Measurements from ENCODE around the gene ZNF460. TPM values are rescaled to one million over a fixed set of nuclear protein-coding genes. Genes with fewer than 3 reads are reported as not detected.

Gene ZNF460
- total and polyA plus RNA-seq, 2 experiments from 2014 or later: 5.9 to 77.4 TPM

DNA sequence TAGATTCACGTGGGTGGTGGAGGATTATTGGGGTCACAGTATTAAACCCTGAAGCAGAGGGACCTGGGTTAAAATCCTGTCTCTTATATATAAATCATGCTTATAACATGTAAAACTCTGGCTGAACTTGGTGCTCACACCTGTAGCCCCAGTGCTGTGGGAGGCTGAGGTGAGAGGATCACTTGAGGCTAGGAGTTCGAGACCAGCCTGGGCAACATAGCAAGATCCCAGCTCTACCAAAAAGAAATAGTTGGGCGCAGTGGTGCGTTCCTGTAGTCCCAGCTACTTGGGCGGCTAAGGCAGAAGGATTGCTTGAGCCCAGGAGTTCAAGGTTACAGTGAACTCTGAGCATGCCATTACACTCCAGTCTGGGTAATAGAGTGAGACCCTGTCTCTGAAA is 37.5 kb upstream of the ZNF460 start:
- H3K9me2 ChIP-seq (replicated peaks; ENCODE audit: insufficient read depth): no peaks in the 10 kb centered on the region
- H3K36me3 ChIP-seq (replicated peaks; ENCODE audit: insufficient read depth, low read depth): no peaks in the 10 kb centered on the region
- whole genome bisulfite sequencing (ENCODE audit: low lambda C conversion rate, missing lambda C conversion rate): 99% methylated on average over 5 of the region's 5 CpGs
- H3K4me3 ChIP-seq: no peak overlapping the region
- H3K9me3 ChIP-seq (ENCODE audit: low read depth): no peaks in the 10 kb centered on the region
- no peak for TF ChIP-seq EZH2phosphoT487 (IDR thresholded peaks at IDR 0.05; ENCODE audit: low read depth, severe bottlenecking, unreplicated experiment)
- TF ChIP-seq CTCF (IDR thresholded peaks at IDR 0.05; ENCODE audit: poor library complexity): no peak
- TF ChIP-seq EZH2 (IDR thresholded peaks at IDR 0.05; ENCODE audit: borderline replicate concordance): no peak
- peaks cover 47% of the 10 kb centered on the region for H3K79me2 ChIP-seq
- H3K27me3 ChIP-seq: no peaks in the 10 kb centered on the region
- peak overlapping the region; percentile 89 for H3K4me2 ChIP-seq
- H4K20me1 ChIP-seq (ENCODE audit: insufficient read depth, poor library complexity, severe bottlenecking): no peaks in the 10 kb centered on the region
- no peak for DNase-seq (ENCODE audit: low spot score)
- H3K27ac ChIP-seq: no peak overlapping the region
- H3K4me1 ChIP-seq (ENCODE audit: insufficient read depth): peaks cover 13% of the 10 kb centered on the region
- H2AFZ ChIP-seq: no peak overlapping the region

- no peaks in the 10 kb centered on the region for H3K27me3 ChIP-seq
- DNase-seq (ENCODE audit: low spot score): no peak
- no peak overlapping the region for H3K4me2 ChIP-seq
- H3K4me1 ChIP-seq (ENCODE audit: insufficient read depth): peaks cover 13% of the 10 kb centered on the region
- no peak overlapping the region for H2AFZ ChIP-seq
- H3K9me2 ChIP-seq (replicated peaks; ENCODE audit: insufficient read depth): no peaks in the 10 kb centered on the region
- H3K79me2 ChIP-seq: peaks cover 52% of the 10 kb centered on the region
- no peaks in the 10 kb centered on the region for H3K9me3 ChIP-seq (ENCODE audit: low read depth)
- no peaks in the 10 kb centered on the region for H4K20me1 ChIP-seq (ENCODE audit: insufficient read depth, poor library complexity, severe bottlenecking)
- H3K4me3 ChIP-seq: no peak overlapping the region
- H3K27ac ChIP-seq: no peak overlapping the region
- TF ChIP-seq EZH2phosphoT487 (IDR thresholded peaks at IDR 0.05; ENCODE audit: low read depth, severe bottlenecking, unreplicated experiment) (no peak), CTCF (IDR thresholded peaks at IDR 0.05; ENCODE audit: poor library complexity) (no peak), EZH2 (IDR thresholded peaks at IDR 0.05; ENCODE audit: borderline replicate concordance) (no peak)
- H3K36me3 ChIP-seq (replicated peaks; ENCODE audit: insufficient read depth, low read depth): no peaks in the 10 kb centered on the region
- 80% methylated on average over 5 of the region's 5 CpGs for WGBS (ENCODE audit: low lambda C conversion rate, missing lambda C conversion rate)
Measured at GRCh38 chr19:57244513-57244912, 35.8 kb upstream of the ZNF460 start.

- no peak overlapping the region for H3K4me2 ChIP-seq
- 97% methylated on average over 5 of the region's 5 CpGs for WGBS (ENCODE audit: low lambda C conversion rate, missing lambda C conversion rate)
- no peaks in the 10 kb centered on the region for H3K9me2 ChIP-seq (replicated peaks; ENCODE audit: insufficient read depth)
- H3K36me3 ChIP-seq (replicated peaks; ENCODE audit: insufficient read depth, low read depth): no peaks in the 10 kb centered on the region
- TF ChIP-seq CTCF (IDR thresholded peaks at IDR 0.05; ENCODE audit: poor library complexity) (no peak), EZH2phosphoT487 (IDR thresholded peaks at IDR 0.05; ENCODE audit: low read depth, severe bottlenecking, unreplicated experiment) (no peak), EZH2 (IDR thresholded peaks at IDR 0.05; ENCODE audit: borderline replicate concordance) (no peak)
- peaks cover 13% of the 10 kb centered on the region for H3K4me1 ChIP-seq (ENCODE audit: insufficient read depth)
- peaks cover 52% of the 10 kb centered on the region for H3K79me2 ChIP-seq
- no peak overlapping the region for H3K4me3 ChIP-seq
- H3K27me3 ChIP-seq: no peaks in the 10 kb centered on the region
- H3K9me3 ChIP-seq (ENCODE audit: low read depth): no peaks in the 10 kb centered on the region
- no peak overlapping the region for H3K27ac ChIP-seq
- DNase-seq (ENCODE audit: low spot score): no peak
- no peaks in the 10 kb centered on the region for H4K20me1 ChIP-seq (ENCODE audit: insufficient read depth, poor library complexity, severe bottlenecking)
- H2AFZ ChIP-seq: no peak overlapping the region
Measured at GRCh38 chr19:57245066-57245465, 35.2 kb upstream of the ZNF460 start.

DNA sequence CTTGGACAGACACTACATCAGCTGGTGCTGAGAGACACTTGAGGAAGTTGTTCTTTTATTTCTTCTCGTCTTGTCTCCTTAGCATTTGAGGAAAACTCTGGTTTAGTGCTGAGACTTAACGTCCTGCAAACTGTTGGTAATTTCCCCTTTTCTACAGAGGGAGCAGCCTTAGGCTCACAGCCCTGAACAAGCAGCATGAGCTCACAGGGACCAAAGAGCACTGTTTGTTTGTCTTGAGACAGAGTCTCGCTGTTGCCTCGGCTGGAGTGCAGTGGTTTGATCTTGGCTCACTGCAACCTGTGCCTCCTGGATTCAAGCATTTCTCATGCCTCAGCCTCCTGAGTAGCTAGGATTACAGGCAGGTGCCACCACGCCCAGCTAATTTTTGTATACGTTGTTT is 34.3 kb upstream of the ZNF460 start:
- DNase-seq (ENCODE audit: low spot score): peak; percentile 39
- peaks cover 13% of the 10 kb centered on the region for H3K4me1 ChIP-seq (ENCODE audit: insufficient read depth)
- no peaks in the 10 kb centered on the region for H3K9me2 ChIP-seq (replicated peaks; ENCODE audit: insufficient read depth)
- H3K27me3 ChIP-seq: no peaks in the 10 kb centered on the region
- no peaks in the 10 kb centered on the region for H3K9me3 ChIP-seq (ENCODE audit: low read depth)
- peaks cover 54% of the 10 kb centered on the region for H3K79me2 ChIP-seq
- H3K4me2 ChIP-seq: peak overlapping the region; percentile 55
- H3K27ac ChIP-seq: peak overlapping the region; percentile 44
- TF ChIP-seq EZH2phosphoT487 (IDR thresholded peaks at IDR 0.05; ENCODE audit: low read depth, severe bottlenecking, unreplicated experiment) (no peak), CTCF (IDR thresholded peaks at IDR 0.05; ENCODE audit: poor library complexity) (no peak), EZH2 (IDR thresholded peaks at IDR 0.05; ENCODE audit: borderline replicate concordance) (no peak)
- no peak overlapping the region for H2AFZ ChIP-seq
- no peaks in the 10 kb centered on the region for H3K36me3 ChIP-seq (replicated peaks; ENCODE audit: insufficient read depth, low read depth)
- no peaks in the 10 kb centered on the region for H4K20me1 ChIP-seq (ENCODE audit: insufficient read depth, poor library complexity, severe bottlenecking)
- 82% methylated on average over 6 of the region's 6 CpGs for whole genome bisulfite sequencing (ENCODE audit: low lambda C conversion rate, missing lambda C conversion rate)
- H3K4me3 ChIP-seq: no peak overlapping the region

Measured in hepatocyte (in vitro differentiated cells).